Adrenal gland (tissue), 5 donors: ENCODE data around the gene BORCS8.

Source experiments
- CTCF ChIP-seq, 6 experiments: fragments of 450-650 bp in 4 of 6; fragments of 200-600 bp in 2 of 6; sonication (generic) in 1 of 6; IDR thresholded peaks; 1 replicate in 5 of 6; 2 replicates in 1 of 6; pipeline versions ENCODE4 v1.5.1 to v1.8.0; 2016 to 2021; ENCODE audit warnings: antibody characterized with exemption in 6 of 6, mild to moderate bottlenecking in 2 of 6, moderate library complexity in 1 of 6
- POLR2A ChIP-seq, 2 donors: fragments of 450-650 bp; IDR thresholded peaks; one replicate each; pipeline ENCODE4 v1.6.1; 2017; ENCODE audit warnings: antibody characterized with exemption in 2 of 2, mild to moderate bottlenecking in 2 of 2, moderate library complexity in 1 of 2
- donor health status: DM: no; HTN: no; CAD: no.

GRCh38 chr19:19236173-19236572, 44.2 kb upstream of the BORCS8 start:
- TF ChIP-seq POLR2A (IDR thresholded peaks at IDR 0.05) (no peak), CTCF (IDR thresholded peaks at IDR 0.05) (no peak)
